Measurements from ENCODE around the gene HTN1. TPM values are rescaled to one million over a fixed set of nuclear protein-coding genes. Genes with fewer than 3 reads are reported as not detected.

The HTN1 gene
- total RNA-seq, 1 donor from 2014 or later = not detected

GRCh38 chr4:70059149-70059548 is 8.9 kb downstream of the HTN1 start:
- DNase-seq (ENCODE audit: low spot score, unreplicated experiment) = no peak
- no peak overlapping the region for H3K4me3 Mint-ChIP-seq (ENCODE audit: low read depth)
- H3K27me3 Mint-ChIP-seq = no peaks in the 10 kb centered on the region
- peaks cover 10% of the 10 kb centered on the region for H3K9me3 Mint-ChIP-seq (ENCODE audit: low read depth)
- H3K27ac Mint-ChIP-seq = peak overlapping the region; percentile 1
- no peak for TF ChIP-seq CTCF (IDR thresholded peaks at IDR 0.05; ENCODE audit: unreplicated experiment)
- peaks cover 7% of the 10 kb centered on the region for H3K4me1 Mint-ChIP-seq (ENCODE audit: low read depth)
- peaks cover 2% of the 10 kb centered on the region for H3K36me3 Mint-ChIP-seq (ENCODE audit: insufficient read depth)

GRCh38 chr4:70062000-70062399 is 11.8 kb downstream of the HTN1 start:
- Mint-ChIP-seq H3K36me3 (ENCODE audit: insufficient read depth) (no peaks in the 10 kb centered on the region), H3K9me3 (ENCODE audit: low read depth) (peaks cover 2% of the 10 kb centered on the region), H3K27me3 (no peaks in the 10 kb centered on the region), H3K27ac (no peak overlapping the region), H3K4me1 (ENCODE audit: low read depth) (peaks cover 20% of the 10 kb centered on the region), H3K4me3 (ENCODE audit: low read depth) (no peak overlapping the region)
- no peak for DNase-seq (ENCODE audit: low spot score, unreplicated experiment)
- TF ChIP-seq CTCF (IDR thresholded peaks at IDR 0.05; ENCODE audit: unreplicated experiment) = no peak

DNA sequence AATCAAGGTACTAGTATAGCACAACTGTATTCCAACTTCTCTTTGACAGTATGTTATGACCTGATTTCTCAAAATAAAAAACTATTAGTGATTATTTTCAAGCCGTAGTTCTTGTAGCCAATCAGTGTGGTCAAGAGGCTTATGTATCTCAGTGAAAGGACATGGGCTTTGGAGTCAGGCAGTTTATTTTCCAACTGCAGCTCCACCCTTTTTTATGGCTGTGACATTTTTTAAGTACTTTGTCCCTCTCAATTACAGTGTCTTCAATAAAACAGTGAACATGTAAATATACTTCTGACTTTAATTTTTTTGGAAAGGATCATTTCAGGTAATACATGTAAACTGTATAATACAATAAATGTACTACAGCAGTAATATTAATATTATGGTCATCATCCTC is 30.0 kb downstream of the HTN1 start:
- H3K36me3 Mint-ChIP-seq (ENCODE audit: insufficient read depth) = no peaks in the 10 kb centered on the region
- H3K4me3 Mint-ChIP-seq (ENCODE audit: low read depth) = no peak overlapping the region

GRCh38 chr4:70099206-70099605 is 49.0 kb downstream of the HTN1 start:
- no peak for TF ChIP-seq CTCF (IDR thresholded peaks at IDR 0.05; ENCODE audit: unreplicated experiment)
- Mint-ChIP-seq H3K9me3 (ENCODE audit: low read depth) (no peaks in the 10 kb centered on the region), H3K27me3 (no peaks in the 10 kb centered on the region), H3K4me3 (ENCODE audit: low read depth) (no peak overlapping the region), H3K4me1 (ENCODE audit: low read depth) (no peaks in the 10 kb centered on the region), H3K27ac (no peak overlapping the region), H3K36me3 (ENCODE audit: insufficient read depth) (no peaks in the 10 kb centered on the region)
- no peak for DNase-seq (ENCODE audit: low spot score, unreplicated experiment)

More for the DNA sequence above, 30.0 kb downstream of the HTN1 start:
- no peak for DNase-seq (ENCODE audit: low spot score, unreplicated experiment)
- Mint-ChIP-seq H3K27me3 (no peaks in the 10 kb centered on the region), H3K27ac (no peak overlapping the region), H3K9me3 (ENCODE audit: low read depth) (peaks cover 3% of the 10 kb centered on the region), H3K4me1 (ENCODE audit: low read depth) (no peaks in the 10 kb centered on the region)
- no peak for TF ChIP-seq CTCF (IDR thresholded peaks at IDR 0.05; ENCODE audit: unreplicated experiment)

Other genes starting within 250 kb of the HTN1 start
- gene SULT1E1, start 190.3 kb upstream of the HTN1 start, total RNA-seq = 15.3 and 24.9 TPM in 2 replicates
- gene CSN1S1, start 119.4 kb upstream of the HTN1 start, total RNA-seq = not detected in 2 replicates
- not detected in 2 replicates for gene CSN2, start 84.7 kb upstream of the HTN1 start, total RNA-seq
- not detected in 2 replicates for gene STATH, start 54.5 kb upstream of the HTN1 start, total RNA-seq
- gene HTN3, start 22.0 kb upstream of the HTN1 start, total RNA-seq = not detected in 2 replicates
- gene PRR27, start 103.8 kb downstream of the HTN1 start, total RNA-seq = not detected in 2 replicates
- gene ODAM, start 145.3 kb downstream of the HTN1 start, total RNA-seq = not detected in 2 replicates
- not detected in 2 replicates for gene FDCSP, start 175.7 kb downstream of the HTN1 start, total RNA-seq
- not detected in 2 replicates for gene CSN3, start 192.2 kb downstream of the HTN1 start, total RNA-seq